ENCODE results near the gene DNAJC1. TPM values are rescaled to one million over a fixed set of nuclear protein-coding genes. Genes with fewer than 3 reads are reported as not detected.
A peak's percentile ranks its signal among the peaks of the same experiment; 100 is the strongest.
"Not testable (repeated sequence)": the region's sequence is repeated elsewhere in the genome, so short reads cannot be mapped to it uniquely, and the experiment has no call there.

The DNAJC1 gene
- total RNA-seq (2014; rRNA removed; shearing (Covaris generic)) = 17.9 and 20.4 TPM in 2 replicates

GRCh38 chr10:22003177-22003963 is at the start of gene DNAJC1:
Gene DNAJC1 (minus strand): TSS chr10:22003730. CDS start chr10:22003434, 296 bp downstream.
- H3K36me3 ChIP-seq (replicated peaks; ENCODE audit: control insufficient read depth, insufficient read depth, low read length) = no peaks in the 10 kb centered on the region
- DNase-seq = peak; percentile 92
- no peaks in the 10 kb centered on the region; the same call in 1 of the 2 replicates for H3K27me3 ChIP-seq (ENCODE audit: control insufficient read depth, insufficient read depth, low read length)

GRCh38 chr10:22053048-22053447 is 49.5 kb upstream of the DNAJC1 start:
- Histone ChIP-seq H3K36me3 (replicated peaks; ENCODE audit: control insufficient read depth, insufficient read depth, low read length) (no peaks in the 10 kb centered on the region), H3K27me3 (ENCODE audit: control insufficient read depth, insufficient read depth, low read length) (no peaks in the 10 kb centered on the region), H3K4me3 (ENCODE audit: insufficient read depth, low read depth, low read length) (no peak overlapping the region)
- DNase-seq = no peak

More at GRCh38 chr10:22003177-22003963, at the start of gene DNAJC1:
- H3K4me3 ChIP-seq (ENCODE audit: insufficient read depth, low read depth, low read length) = peak within 1 kb of the TSS; percentile 78

GRCh38 chr10:22049635-22050034 is 46.1 kb upstream of the DNAJC1 start:
- Histone ChIP-seq H3K4me3 (ENCODE audit: insufficient read depth, low read depth, low read length) (no peak overlapping the region), H3K27me3 (ENCODE audit: control insufficient read depth, insufficient read depth, low read length) (no peaks in the 10 kb centered on the region), H3K36me3 (replicated peaks; ENCODE audit: control insufficient read depth, insufficient read depth, low read length) (no peaks in the 10 kb centered on the region)
- no peak for DNase-seq

GRCh38 chr10:22047812-22048211 is 44.3 kb upstream of the DNAJC1 start:
- no peaks in the 10 kb centered on the region for H3K36me3 ChIP-seq (replicated peaks; ENCODE audit: control insufficient read depth, insufficient read depth, low read length)
- H3K4me3 ChIP-seq (ENCODE audit: insufficient read depth, low read depth, low read length) = no peak overlapping the region
- no peak for DNase-seq
- H3K27me3 ChIP-seq (ENCODE audit: control insufficient read depth, insufficient read depth, low read length) = no peaks in the 10 kb centered on the region

- Histone ChIP-seq H3K27me3 (ENCODE audit: control insufficient read depth, insufficient read depth, low read length) (no peaks in the 10 kb centered on the region), H3K4me3 (ENCODE audit: insufficient read depth, low read depth, low read length) (no peak overlapping the region), H3K36me3 (replicated peaks; ENCODE audit: control insufficient read depth, insufficient read depth, low read length) (no peaks in the 10 kb centered on the region)
- no peak for DNase-seq
These were observed 39.8 kb upstream of the DNAJC1 start for GRCh38 chr10:22043327-22043633.

GRCh38 chr10:22042557-22043326 is 39.2 kb upstream of the DNAJC1 start:
- Histone ChIP-seq H3K4me3 (ENCODE audit: insufficient read depth, low read depth, low read length) (no peak overlapping the region), H3K27me3 (ENCODE audit: control insufficient read depth, insufficient read depth, low read length) (no peaks in the 10 kb centered on the region), H3K36me3 (replicated peaks; ENCODE audit: control insufficient read depth, insufficient read depth, low read length) (no peaks in the 10 kb centered on the region)
- peak; percentile 18 for DNase-seq

- no peak for DNase-seq
- Histone ChIP-seq H3K4me3 (ENCODE audit: insufficient read depth, low read depth, low read length) (no peak overlapping the region), H3K36me3 (replicated peaks; ENCODE audit: control insufficient read depth, insufficient read depth, low read length) (no peaks in the 10 kb centered on the region), H3K27me3 (ENCODE audit: control insufficient read depth, insufficient read depth, low read length) (no peaks in the 10 kb centered on the region)
These were observed 30.8 kb upstream of the DNAJC1 start for GRCh38 chr10:22034333-22034732.

GRCh38 chr10:22032268-22032667 is 28.7 kb upstream of the DNAJC1 start:
- not testable (repeated sequence) for DNase-seq; H3K27me3 ChIP-seq (ENCODE audit: control insufficient read depth, insufficient read depth, low read length); H3K4me3 ChIP-seq (ENCODE audit: insufficient read depth, low read depth, low read length); H3K36me3 ChIP-seq (replicated peaks; ENCODE audit: control insufficient read depth, insufficient read depth, low read length)

- no peak for DNase-seq
- Histone ChIP-seq H3K27me3 (ENCODE audit: control insufficient read depth, insufficient read depth, low read length) (no peaks in the 10 kb centered on the region), H3K4me3 (ENCODE audit: insufficient read depth, low read depth, low read length) (no peak overlapping the region), H3K36me3 (replicated peaks; ENCODE audit: control insufficient read depth, insufficient read depth, low read length) (no peaks in the 10 kb centered on the region)
These were observed 26.9 kb upstream of the DNAJC1 start for GRCh38 chr10:22030421-22030820.

- H3K27me3 ChIP-seq (ENCODE audit: control insufficient read depth, insufficient read depth, low read length) = no peaks in the 10 kb centered on the region
- DNase-seq = no peak
- H3K4me3 ChIP-seq (ENCODE audit: insufficient read depth, low read depth, low read length) = no peak overlapping the region
- H3K36me3 ChIP-seq (replicated peaks; ENCODE audit: control insufficient read depth, insufficient read depth, low read length) = no peaks in the 10 kb centered on the region
These were observed 26.1 kb upstream of the DNAJC1 start for GRCh38 chr10:22029445-22030236.

- no peaks in the 10 kb centered on the region for H3K36me3 ChIP-seq (replicated peaks; ENCODE audit: control insufficient read depth, insufficient read depth, low read length)
- no peak overlapping the region for H3K4me3 ChIP-seq (ENCODE audit: insufficient read depth, low read depth, low read length)
- no peak for DNase-seq
- H3K27me3 ChIP-seq (ENCODE audit: control insufficient read depth, insufficient read depth, low read length) = no peaks in the 10 kb centered on the region
These were observed 24.1 kb upstream of the DNAJC1 start for GRCh38 chr10:22027364-22028238.

GRCh38 chr10:22026287-22026686 is 22.8 kb upstream of the DNAJC1 start:
- no peak overlapping the region for H3K4me3 ChIP-seq (ENCODE audit: insufficient read depth, low read depth, low read length)
- no peaks in the 10 kb centered on the region for H3K36me3 ChIP-seq (replicated peaks; ENCODE audit: control insufficient read depth, insufficient read depth, low read length)
- no peak for DNase-seq
- H3K27me3 ChIP-seq (ENCODE audit: control insufficient read depth, insufficient read depth, low read length) = no peaks in the 10 kb centered on the region

GRCh38 chr10:22023508-22023907 is 20.0 kb upstream of the DNAJC1 start:
- Histone ChIP-seq H3K27me3 (ENCODE audit: control insufficient read depth, insufficient read depth, low read length) (no peaks in the 10 kb centered on the region), H3K36me3 (replicated peaks; ENCODE audit: control insufficient read depth, insufficient read depth, low read length) (no peaks in the 10 kb centered on the region), H3K4me3 (ENCODE audit: insufficient read depth, low read depth, low read length) (no peak overlapping the region)
- DNase-seq = no peak
